ENCODE results near the gene TRIM50.

GRCh38 chr7:73366990-73367389 lies 39.1 kb upstream of the TRIM50 start:
- TF ChIP-seq CTCF (conservative IDR thresholded peaks at IDR 0.05; ENCODE audit: low read length): no peak
- no peak for TF ChIP-seq EZH2phosphoT487 (IDR thresholded peaks at IDR 0.05; ENCODE audit: borderline replicate concordance)
